A673 (cell line): ENCODE results near the gene MEGF11.

Experiments
- EZH2 ChIP-seq: fragments of 200-600 bp; sonication (generic); IDR thresholded peaks from 2 replicates; pipeline ENCODE4 v1.6.1; 2017; ENCODE audit warnings: borderline replicate concordance, low read depth, mild to moderate bottlenecking, mixed read lengths, antibody characterized with exemption, low read length; ENCODE audit not compliant: poor library complexity, severe bottlenecking
- TF ChIP-seq, protein P1 (sequence below): fragments of 300-800, 200-600 bp; sonication (generic); conservative IDR thresholded peaks from 2 replicates; pipeline ENCODE4 v1.5.1; 2017; ENCODE audit warnings: low read depth, mild to moderate bottlenecking, antibody characterized with exemption, low read length, moderate library complexity, mixed read lengths

- TF ChIP-seq, protein P1, sequence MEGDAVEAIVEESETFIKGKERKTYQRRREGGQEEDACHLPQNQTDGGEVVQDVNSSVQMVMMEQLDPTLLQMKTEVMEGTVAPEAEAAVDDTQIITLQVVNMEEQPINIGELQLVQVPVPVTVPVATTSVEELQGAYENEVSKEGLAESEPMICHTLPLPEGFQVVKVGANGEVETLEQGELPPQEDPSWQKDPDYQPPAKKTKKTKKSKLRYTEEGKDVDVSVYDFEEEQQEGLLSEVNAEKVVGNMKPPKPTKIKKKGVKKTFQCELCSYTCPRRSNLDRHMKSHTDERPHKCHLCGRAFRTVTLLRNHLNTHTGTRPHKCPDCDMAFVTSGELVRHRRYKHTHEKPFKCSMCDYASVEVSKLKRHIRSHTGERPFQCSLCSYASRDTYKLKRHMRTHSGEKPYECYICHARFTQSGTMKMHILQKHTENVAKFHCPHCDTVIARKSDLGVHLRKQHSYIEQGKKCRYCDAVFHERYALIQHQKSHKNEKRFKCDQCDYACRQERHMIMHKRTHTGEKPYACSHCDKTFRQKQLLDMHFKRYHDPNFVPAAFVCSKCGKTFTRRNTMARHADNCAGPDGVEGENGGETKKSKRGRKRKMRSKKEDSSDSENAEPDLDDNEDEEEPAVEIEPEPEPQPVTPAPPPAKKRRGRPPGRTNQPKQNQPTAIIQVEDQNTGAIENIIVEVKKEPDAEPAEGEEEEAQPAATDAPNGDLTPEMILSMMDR = no peak
- no peak for TF ChIP-seq EZH2
These were observed 11.7 kb downstream of the MEGF11 start for GRCh38 chr15:66241908-66242285.
